Vagina (tissue), 2 donors: Measurements from ENCODE around the gene GRAMD1B. TPM values are rescaled to one million over a fixed set of nuclear protein-coding genes. Genes with fewer than 3 reads are reported as not detected.

Experiments
- DNase-seq, 2 donors: peaks; one replicate each; pipeline ENCODE4 v3.0.0-alpha.2; 2017; ENCODE audit errors: extremely low spot score in 2 of 2
- H3K27ac ChIP-seq: fragments of 200-600 bp; sonication (generic); one replicate; pipeline ENCODE4 v1.5.1; 2019
- H3K27me3 ChIP-seq: fragments of 200-600 bp; sonication (generic); one replicate; pipeline ENCODE4 v1.5.1; 2019
- H3K36me3 ChIP-seq, 2 donors: fragments of 200-600 bp; sonication (generic); one replicate each; pipeline ENCODE4 v1.5.1; 2017 to 2019
- H3K4me1 ChIP-seq: fragments of 200-600 bp; sonication (generic); one replicate; pipeline ENCODE4 v1.5.1; 2019
- H3K4me3 ChIP-seq, 2 donors: fragments of 200-600 bp; sonication (generic); 1 replicate in 1 of 2; 2 replicates in 1 of 2; pipeline ENCODE4 v1.5.1; 2016 to 2019
- H3K9me3 ChIP-seq: fragments of 200-600 bp; sonication (generic); one replicate; pipeline ENCODE4 v1.5.1; 2019
- POLR2A ChIP-seq, 2 donors: fragments of 450-650 bp; IDR thresholded peaks; one replicate each; pipeline ENCODE4 v1.6.1; 2017; ENCODE audit warnings: antibody characterized with exemption in 2 of 2, mild to moderate bottlenecking in 2 of 2, moderate library complexity in 2 of 2
- POLR2AphosphoS5 ChIP-seq, 2 donors: sonication (generic); formaldehyde crosslinking; IDR thresholded peaks; one replicate each; pipeline ENCODE4 v1.9.0; 2017; ENCODE audit warnings: antibody characterized with exemption in 2 of 2, mild to moderate bottlenecking in 2 of 2, low read depth in 1 of 2; ENCODE audit not compliant: insufficient read depth in 1 of 2
- intact Hi-C: fragments of 100-400 bp; cut with DNase I; formaldehyde crosslinking; loops from one replicate; pipeline ENCODE4 v1.15.1; 2023
- total RNA-seq: library from RNA; depleted of rRNA; stranded (reverse); fragments of >200 nt; gene quantifications from one replicate; pipeline ENCODE4 v1.2.3, GENCODE V29; 2016
- TF ChIP-seq, protein P1 (sequence below), 3 experiments: fragments of 450-650 bp in 2 of 3; fragments of 200-600 bp in 1 of 3; sonication (generic) in 1 of 3; IDR thresholded peaks; one replicate each; pipeline ENCODE4 v1.5.1; 2017 to 2019; ENCODE audit warnings: antibody characterized with exemption in 3 of 3, mild to moderate bottlenecking in 2 of 3, moderate library complexity in 2 of 3

Gene GRAMD1B
- total RNA-seq, 1 donor from 2014 or later = 4.9 TPM

DNA sequence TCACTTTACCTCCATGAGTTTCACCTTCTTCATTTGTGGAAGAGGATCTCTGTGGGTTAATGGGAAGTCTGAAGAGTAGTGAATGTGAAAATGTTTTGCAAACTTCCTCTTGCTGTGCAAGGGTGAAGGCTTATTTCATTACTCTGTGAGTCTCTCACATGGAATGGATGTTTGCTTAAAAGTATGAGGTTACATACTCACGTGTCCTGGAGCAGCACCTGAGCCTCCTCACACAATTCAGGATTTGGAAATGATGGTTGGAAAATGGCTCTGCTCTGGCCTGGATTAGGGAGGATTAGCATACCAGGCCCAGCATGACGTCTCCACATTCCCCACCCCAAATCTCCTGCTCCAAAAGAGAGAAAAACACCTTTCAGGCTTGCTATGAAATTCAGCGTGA is 4.8 kb downstream of the GRAMD1B start:
- H3K4me3 ChIP-seq = no peak overlapping the region
- intact Hi-C loops = no loop called here
- peaks cover 15% of the 10 kb centered on the region for H3K4me1 ChIP-seq
- TF ChIP-seq, protein P1, sequence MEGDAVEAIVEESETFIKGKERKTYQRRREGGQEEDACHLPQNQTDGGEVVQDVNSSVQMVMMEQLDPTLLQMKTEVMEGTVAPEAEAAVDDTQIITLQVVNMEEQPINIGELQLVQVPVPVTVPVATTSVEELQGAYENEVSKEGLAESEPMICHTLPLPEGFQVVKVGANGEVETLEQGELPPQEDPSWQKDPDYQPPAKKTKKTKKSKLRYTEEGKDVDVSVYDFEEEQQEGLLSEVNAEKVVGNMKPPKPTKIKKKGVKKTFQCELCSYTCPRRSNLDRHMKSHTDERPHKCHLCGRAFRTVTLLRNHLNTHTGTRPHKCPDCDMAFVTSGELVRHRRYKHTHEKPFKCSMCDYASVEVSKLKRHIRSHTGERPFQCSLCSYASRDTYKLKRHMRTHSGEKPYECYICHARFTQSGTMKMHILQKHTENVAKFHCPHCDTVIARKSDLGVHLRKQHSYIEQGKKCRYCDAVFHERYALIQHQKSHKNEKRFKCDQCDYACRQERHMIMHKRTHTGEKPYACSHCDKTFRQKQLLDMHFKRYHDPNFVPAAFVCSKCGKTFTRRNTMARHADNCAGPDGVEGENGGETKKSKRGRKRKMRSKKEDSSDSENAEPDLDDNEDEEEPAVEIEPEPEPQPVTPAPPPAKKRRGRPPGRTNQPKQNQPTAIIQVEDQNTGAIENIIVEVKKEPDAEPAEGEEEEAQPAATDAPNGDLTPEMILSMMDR (IDR thresholded peaks at IDR 0.05) = no peak
- TF ChIP-seq POLR2A (IDR thresholded peaks at IDR 0.05) (no peak), POLR2AphosphoS5 (IDR thresholded peaks at IDR 0.05; ENCODE audit: insufficient read depth in 1 of 2, low read depth in 1 of 2) (no peak)
- no peaks in the 10 kb centered on the region for H3K27me3 ChIP-seq
- H3K27ac ChIP-seq = no peak overlapping the region
- H3K36me3 ChIP-seq = no peaks in the 10 kb centered on the region
- no peak for DNase-seq
- no peaks in the 10 kb centered on the region for H3K9me3 ChIP-seq

DNA sequence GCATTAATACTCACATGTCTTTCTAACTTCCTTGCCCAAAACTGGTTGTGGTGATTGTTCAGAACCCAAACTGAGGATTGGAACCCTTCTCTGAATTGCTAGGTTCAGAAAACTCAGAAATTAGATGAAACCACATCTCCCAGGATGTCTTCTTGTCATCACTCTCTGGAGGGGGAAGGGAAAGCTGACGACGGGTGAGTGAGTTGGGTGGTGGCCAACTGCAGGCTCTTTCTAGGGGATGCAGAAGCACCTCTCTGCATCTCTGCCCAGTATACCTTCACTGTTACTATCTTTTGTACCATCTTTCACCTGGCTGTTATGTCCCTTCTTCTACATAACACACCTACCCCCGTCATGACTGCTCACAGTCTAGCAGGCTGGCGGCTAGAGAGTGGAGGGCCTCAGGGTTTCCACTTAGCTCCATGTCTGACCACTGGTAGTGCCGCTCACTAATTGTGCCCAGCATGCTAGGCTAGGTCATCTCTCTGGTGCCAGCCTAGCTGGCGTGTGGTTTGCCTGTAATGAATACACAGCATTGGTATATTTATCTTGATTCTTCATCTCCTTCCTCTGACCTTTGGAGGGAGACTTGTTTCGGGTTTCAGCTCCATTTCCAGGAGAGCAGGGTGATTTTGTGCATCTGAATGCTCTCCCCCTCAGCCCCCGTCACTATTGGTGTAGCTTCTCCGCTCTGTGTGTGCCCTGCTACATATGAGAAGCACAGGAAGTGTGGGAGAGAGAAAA is 7.3 kb downstream of the GRAMD1B start:
- no peaks in the 10 kb centered on the region for H3K9me3 ChIP-seq
- H3K36me3 ChIP-seq = no peaks in the 10 kb centered on the region
- no peaks in the 10 kb centered on the region for H3K4me1 ChIP-seq
- intact Hi-C loops = no loop called here
- DNase-seq = no peak
- no peak overlapping the region for H3K4me3 ChIP-seq
- no peaks in the 10 kb centered on the region for H3K27me3 ChIP-seq
- TF ChIP-seq, protein P1 (IDR thresholded peaks at IDR 0.05) = no peak
- no peak for TF ChIP-seq POLR2AphosphoS5 (IDR thresholded peaks at IDR 0.05; ENCODE audit: insufficient read depth in 1 of 2, low read depth in 1 of 2)
- no peak for TF ChIP-seq POLR2A (IDR thresholded peaks at IDR 0.05)
- H3K27ac ChIP-seq = no peak overlapping the region

DNA sequence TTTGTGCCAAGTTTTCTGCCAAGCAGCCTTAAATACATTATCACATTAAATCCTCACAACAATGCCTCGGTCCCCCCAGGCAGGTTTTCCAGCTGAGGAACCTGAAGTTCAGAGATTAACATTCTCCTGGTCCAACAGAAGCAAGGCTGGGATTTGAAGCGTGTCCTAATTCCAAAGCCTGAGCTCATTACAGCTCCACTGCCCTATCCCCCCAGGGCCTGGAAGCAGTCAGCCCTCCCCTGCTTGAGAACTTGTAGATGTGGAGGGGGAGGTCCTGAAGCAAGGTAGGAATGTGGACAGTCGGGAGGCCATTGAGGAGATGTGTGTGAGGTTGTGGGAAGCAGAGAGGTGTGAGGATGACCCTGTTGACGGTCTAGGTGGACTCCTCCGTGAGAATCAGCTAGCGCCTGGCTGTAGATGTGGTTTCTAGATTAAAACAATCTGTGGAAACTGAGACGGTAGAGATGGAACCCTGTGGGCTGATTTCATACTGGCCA is 8.1 kb downstream of the GRAMD1B start:
- Histone ChIP-seq H3K27ac (no peak overlapping the region), H3K27me3 (no peaks in the 10 kb centered on the region), H3K4me3 (no peak overlapping the region), H3K4me1 (no peaks in the 10 kb centered on the region), H3K36me3 (no peaks in the 10 kb centered on the region), H3K9me3 (no peaks in the 10 kb centered on the region)
- no peak for DNase-seq
- intact Hi-C loops = no loop called here
- TF ChIP-seq, protein P1 (IDR thresholded peaks at IDR 0.05) = no peak
- TF ChIP-seq POLR2A (IDR thresholded peaks at IDR 0.05) (no peak), POLR2AphosphoS5 (IDR thresholded peaks at IDR 0.05; ENCODE audit: insufficient read depth in 1 of 2, low read depth in 1 of 2) (no peak)

DNA sequence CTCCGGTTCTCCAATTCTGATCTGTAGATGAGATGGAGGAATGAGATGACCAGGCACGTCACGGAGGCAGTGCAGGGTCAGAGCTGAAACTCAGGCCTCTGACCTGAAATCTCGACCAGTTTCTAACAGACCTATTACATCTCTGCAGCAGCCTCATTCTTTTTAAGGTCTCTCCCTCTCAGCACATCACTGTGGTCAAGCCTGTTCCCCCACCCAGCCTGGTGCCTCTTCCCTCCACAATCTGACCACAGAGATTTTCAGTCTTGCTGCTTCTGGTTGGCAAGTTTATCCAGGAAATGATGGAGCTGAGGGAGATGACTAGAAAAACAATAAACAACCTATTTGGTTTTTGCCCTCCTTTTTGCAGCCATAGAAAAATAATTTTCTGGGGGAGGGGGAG is 9.5 kb downstream of the GRAMD1B start:
- no peak overlapping the region for H3K4me3 ChIP-seq
- H3K27me3 ChIP-seq = no peaks in the 10 kb centered on the region
- H3K4me1 ChIP-seq = no peaks in the 10 kb centered on the region
- TF ChIP-seq, protein P1 (IDR thresholded peaks at IDR 0.05) = no peak
- TF ChIP-seq POLR2A (IDR thresholded peaks at IDR 0.05) = no peak
- H3K9me3 ChIP-seq = no peaks in the 10 kb centered on the region
- H3K27ac ChIP-seq = no peak overlapping the region
- no peak for DNase-seq
- no peaks in the 10 kb centered on the region for H3K36me3 ChIP-seq
- intact Hi-C loops = no loop called here

DNA sequence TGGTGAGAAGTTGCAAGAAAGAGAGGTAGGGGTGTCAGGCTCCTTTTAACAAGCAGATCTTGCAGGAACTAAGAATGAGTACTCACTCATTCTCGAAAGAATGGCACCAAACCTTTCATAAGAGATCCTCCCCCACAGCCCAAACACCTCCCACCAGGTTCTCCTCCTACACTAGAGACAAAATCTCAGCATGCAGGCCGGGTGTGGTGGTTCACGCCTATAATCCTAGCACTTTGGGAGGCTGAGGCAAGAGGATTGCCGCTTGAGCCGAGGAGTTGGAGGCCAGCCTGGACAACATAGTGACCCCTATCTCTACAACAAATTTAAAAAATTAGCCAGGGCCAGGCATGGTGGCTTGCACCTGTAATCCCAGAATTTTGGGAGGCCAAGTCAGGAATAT is 11.1 kb downstream of the GRAMD1B start:
- no peak for TF ChIP-seq POLR2AphosphoS5 (IDR thresholded peaks at IDR 0.05; ENCODE audit: insufficient read depth in 1 of 2, low read depth in 1 of 2)
- TF ChIP-seq, protein P1 (IDR thresholded peaks at IDR 0.05) = no peak
- no peak for TF ChIP-seq POLR2A (IDR thresholded peaks at IDR 0.05)
- Histone ChIP-seq H3K36me3 (no peaks in the 10 kb centered on the region), H3K4me1 (no peaks in the 10 kb centered on the region), H3K9me3 (no peaks in the 10 kb centered on the region), H3K4me3 (no peak overlapping the region), H3K27me3 (no peaks in the 10 kb centered on the region), H3K27ac (no peak overlapping the region)
- DNase-seq = no peak
- intact Hi-C loops = no loop called here
